GM19397 (cell line): Measurements from ENCODE around the gene ZFAND6.
A peak's percentile ranks its signal among the peaks of the same experiment; 100 is the strongest.

ENCODE experiments used
- ATAC-seq: cut with Tn5 transposase; IDR thresholded peaks from one replicate; pipeline ENCODE4 v1.9.1; 2021; ENCODE audit warnings: mild to moderate bottlenecking, moderate library complexity; ENCODE audit not compliant: unreplicated experiment

The ZFAND6 gene

GRCh38 chr15:80049046-80049445 is 10.4 kb upstream of the ZFAND6 start:
- no peak for ATAC-seq

GRCh38 chr15:80052597-80053304 is 6.7 kb upstream of the ZFAND6 start:
- no peak for ATAC-seq

- ATAC-seq, result no peak
Observed at GRCh38 chr15:80055933-80056332, 3.5 kb upstream of the ZFAND6 start.

- no peak for ATAC-seq
Observed at GRCh38 chr15:80058044-80058443, 1.4 kb upstream of the ZFAND6 start.

- peak; percentile 61 for ATAC-seq
Observed at GRCh38 chr15:80059786-80060355, 395 bp downstream of the ZFAND6 start.

GRCh38 chr15:80060356-80061006 is 1.0 kb downstream of the ZFAND6 start:
- ATAC-seq, result no peak

- ATAC-seq, result no peak
Observed at GRCh38 chr15:80061582-80061981, 2.1 kb downstream of the ZFAND6 start.

GRCh38 chr15:80066912-80067311 is 7.4 kb downstream of the ZFAND6 start:
- no peak for ATAC-seq

- ATAC-seq, result no peak
Observed at GRCh38 chr15:80068578-80068977, 9.1 kb downstream of the ZFAND6 start.

- ATAC-seq, result no peak
Observed at GRCh38 chr15:80070840-80071239, 11.4 kb downstream of the ZFAND6 start.

GRCh38 chr15:80071652-80072051 is 12.2 kb downstream of the ZFAND6 start:
- no peak for ATAC-seq

GRCh38 chr15:80072285-80072994 is 13.0 kb downstream of the ZFAND6 start:
- peak; percentile 84 for ATAC-seq

- no peak for ATAC-seq
Observed at GRCh38 chr15:80073197-80073596, 13.7 kb downstream of the ZFAND6 start.

GRCh38 chr15:80076321-80077318 is 17.1 kb downstream of the ZFAND6 start:
- ATAC-seq, result no peak

- ATAC-seq, result no peak
Observed at GRCh38 chr15:80081390-80081789, 21.9 kb downstream of the ZFAND6 start.

GRCh38 chr15:80087104-80087503 is 27.6 kb downstream of the ZFAND6 start:
- ATAC-seq, result no peak

- ATAC-seq, result no peak
Observed at GRCh38 chr15:80090041-80090440, 30.6 kb downstream of the ZFAND6 start.

GRCh38 chr15:80090879-80091503 is 31.5 kb downstream of the ZFAND6 start:
- ATAC-seq, result no peak

- no peak for ATAC-seq
Observed at GRCh38 chr15:80093854-80094418, 34.5 kb downstream of the ZFAND6 start.

- ATAC-seq, result no peak
Observed at GRCh38 chr15:80095511-80095910, 36.0 kb downstream of the ZFAND6 start.
